WI38 (cell line): ENCODE measurements around the gene DCAF8L2.

Experiments used
- H3K4me3 ChIP-seq: 2 replicates; pipeline ENCODE4 v1.5.1; 2011; ENCODE audit warnings: low read depth, mild to moderate bottlenecking, control low read depth, low read length
- TF ChIP-seq, protein P1 (sequence below): IDR thresholded peaks from 2 replicates; pipeline ENCODE4 v1.5.1; 2012; ENCODE audit warnings: low read depth, mild to moderate bottlenecking, control low read depth, low read length

Gene DCAF8L2

DNA sequence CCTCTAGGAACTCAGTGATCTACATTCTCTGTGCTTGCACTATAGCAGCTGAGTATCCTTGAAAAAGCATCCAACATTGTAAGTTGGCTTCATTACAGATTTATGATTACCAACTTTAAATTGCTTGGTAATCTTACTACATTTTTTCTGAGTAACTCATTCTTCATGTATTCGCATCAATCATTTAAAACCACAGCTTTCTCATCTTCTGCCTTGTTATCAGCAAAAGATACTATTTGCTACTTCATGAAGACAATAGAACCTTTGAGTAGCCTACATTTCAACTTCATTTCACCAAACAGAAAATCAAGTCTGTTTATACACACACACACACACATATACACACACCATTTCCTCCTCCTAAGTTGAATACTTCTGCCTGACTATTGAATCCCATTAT, 6.2 kb upstream of the DCAF8L2 start:
- no peak overlapping the region for H3K4me3 ChIP-seq
- TF ChIP-seq, protein P1, sequence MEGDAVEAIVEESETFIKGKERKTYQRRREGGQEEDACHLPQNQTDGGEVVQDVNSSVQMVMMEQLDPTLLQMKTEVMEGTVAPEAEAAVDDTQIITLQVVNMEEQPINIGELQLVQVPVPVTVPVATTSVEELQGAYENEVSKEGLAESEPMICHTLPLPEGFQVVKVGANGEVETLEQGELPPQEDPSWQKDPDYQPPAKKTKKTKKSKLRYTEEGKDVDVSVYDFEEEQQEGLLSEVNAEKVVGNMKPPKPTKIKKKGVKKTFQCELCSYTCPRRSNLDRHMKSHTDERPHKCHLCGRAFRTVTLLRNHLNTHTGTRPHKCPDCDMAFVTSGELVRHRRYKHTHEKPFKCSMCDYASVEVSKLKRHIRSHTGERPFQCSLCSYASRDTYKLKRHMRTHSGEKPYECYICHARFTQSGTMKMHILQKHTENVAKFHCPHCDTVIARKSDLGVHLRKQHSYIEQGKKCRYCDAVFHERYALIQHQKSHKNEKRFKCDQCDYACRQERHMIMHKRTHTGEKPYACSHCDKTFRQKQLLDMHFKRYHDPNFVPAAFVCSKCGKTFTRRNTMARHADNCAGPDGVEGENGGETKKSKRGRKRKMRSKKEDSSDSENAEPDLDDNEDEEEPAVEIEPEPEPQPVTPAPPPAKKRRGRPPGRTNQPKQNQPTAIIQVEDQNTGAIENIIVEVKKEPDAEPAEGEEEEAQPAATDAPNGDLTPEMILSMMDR, result no peak

DNA sequence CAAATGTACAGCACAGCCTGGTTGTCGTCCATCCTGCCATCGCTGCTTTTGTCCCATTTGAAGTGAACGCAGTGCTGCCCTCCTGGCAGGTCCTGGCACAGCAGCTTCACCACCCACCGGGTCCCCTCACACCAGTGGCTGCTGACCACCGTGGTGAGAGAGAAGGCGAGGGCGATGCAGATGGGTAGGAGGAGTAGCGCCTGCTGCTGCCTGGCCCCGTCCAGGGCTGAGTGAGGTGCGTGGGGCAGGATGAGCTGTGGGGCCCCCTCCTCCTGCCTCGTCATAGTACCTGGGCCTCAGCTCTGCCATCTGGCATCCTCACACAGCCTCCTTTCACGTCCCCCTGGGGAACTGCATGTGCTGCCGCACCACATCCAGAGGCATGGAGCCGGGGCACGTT, 1.8 kb downstream of the DCAF8L2 start:
- TF ChIP-seq, protein P1, result no peak
- H3K4me3 ChIP-seq, result no peak overlapping the region

DNA sequence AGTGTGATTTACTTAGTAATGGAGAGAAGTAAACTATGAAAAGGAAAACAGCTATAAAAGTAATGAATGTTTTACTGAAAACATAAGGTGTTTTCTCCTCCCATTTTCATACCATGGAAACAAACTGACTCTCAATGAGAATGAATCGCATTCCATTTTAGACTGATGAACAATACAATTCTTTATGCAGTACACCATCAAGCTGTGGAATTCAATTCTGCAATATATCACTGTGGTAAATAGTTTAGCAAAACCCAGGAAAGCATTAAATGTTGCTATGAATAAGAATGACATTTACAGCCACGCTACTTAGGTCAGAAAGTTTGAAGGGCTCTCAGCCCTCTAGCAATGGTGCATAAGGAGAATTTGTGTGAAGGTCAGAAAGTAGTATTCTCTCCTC, 7.4 kb downstream of the DCAF8L2 start:
- no peak overlapping the region for H3K4me3 ChIP-seq
- TF ChIP-seq, protein P1, result no peak

DNA sequence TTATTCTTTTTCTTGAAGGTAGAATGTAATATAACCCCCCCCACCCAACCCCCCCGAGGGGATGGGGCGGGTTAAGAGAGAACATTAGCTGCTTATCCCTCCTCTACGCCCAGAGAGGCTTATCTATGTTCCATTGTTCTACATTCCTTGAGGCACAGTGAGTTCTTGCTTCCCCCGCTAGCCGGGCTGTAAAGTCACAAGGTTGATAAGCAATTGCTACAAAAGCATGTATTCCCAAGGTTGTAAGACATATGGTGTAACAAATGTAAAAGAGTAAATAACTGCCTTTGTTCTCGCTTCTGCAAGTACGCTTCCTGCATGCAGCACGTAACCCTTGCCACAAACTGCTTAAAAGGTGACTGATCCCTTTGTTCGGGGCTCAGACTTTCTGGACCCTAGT, 8.2 kb downstream of the DCAF8L2 start:
- TF ChIP-seq, protein P1, result no peak
- H3K4me3 ChIP-seq, result no peak overlapping the region

DNA sequence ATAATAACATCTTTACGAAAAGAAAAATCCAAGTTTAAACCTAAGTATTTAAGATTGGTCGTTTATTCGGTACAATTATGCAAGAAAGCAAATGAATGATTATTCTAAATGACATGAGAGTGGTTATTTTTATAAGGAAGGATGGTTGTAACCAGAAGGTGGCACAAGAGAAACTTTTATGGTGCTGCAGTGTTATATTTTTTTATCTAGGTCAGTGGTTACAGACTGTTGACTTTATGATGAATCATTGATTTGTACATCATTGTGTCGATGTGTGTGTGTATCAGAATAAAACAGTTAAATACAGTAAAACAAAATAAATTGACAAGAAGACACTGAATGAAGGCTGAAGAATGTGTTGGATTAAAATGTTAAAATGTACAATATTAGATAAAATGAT, 9.8 kb downstream of the DCAF8L2 start:
- H3K4me3 ChIP-seq, result no peak overlapping the region
- TF ChIP-seq, protein P1, result no peak

DNA sequence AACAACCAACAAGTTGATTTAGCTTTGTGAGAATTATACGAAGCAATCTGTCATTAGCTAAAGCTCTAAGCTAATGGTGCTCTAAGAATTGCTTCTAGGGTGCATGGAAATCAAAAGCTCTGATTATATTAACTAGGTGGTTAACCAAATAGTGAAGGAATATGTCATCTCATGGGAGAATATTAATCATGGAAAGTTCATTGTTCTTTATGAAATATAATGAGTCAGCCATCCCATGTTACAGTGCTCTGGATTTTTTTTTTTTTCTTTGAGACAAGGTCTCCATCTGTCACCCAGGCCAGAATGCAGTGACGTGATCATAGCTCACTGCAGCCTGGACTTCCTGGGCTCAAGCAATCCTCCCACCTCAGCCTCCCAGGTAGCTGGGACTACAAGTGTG, 10.5 kb downstream of the DCAF8L2 start:
- H3K4me3 ChIP-seq, result no peak overlapping the region
- TF ChIP-seq, protein P1, result no peak

DNA sequence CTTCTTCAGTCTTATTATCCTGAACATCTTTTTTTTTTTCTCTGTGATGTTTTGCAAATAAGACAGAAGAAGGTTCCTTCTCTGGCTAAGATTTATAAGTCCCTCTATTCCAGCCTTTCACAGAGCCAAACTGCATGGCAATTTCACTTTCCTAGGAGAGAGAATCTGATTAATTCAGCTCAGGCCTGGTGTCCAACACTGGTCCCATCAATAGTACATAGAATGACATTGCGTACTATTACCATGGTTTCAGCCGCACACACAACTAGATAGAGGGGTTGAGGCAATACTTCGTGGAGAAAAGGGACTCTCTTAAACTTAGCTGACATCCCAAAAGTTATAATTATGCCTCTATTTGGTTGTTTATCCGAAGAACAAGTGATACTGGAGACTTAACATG, 18.5 kb downstream of the DCAF8L2 start:
- H3K4me3 ChIP-seq, result no peak overlapping the region
- TF ChIP-seq, protein P1, result no peak
